Breast epithelium (tissue), 4 donors: ENCODE data around the gene MFSD1. TPM values are rescaled to one million over a fixed set of nuclear protein-coding genes. Genes with fewer than 3 reads are reported as not detected.
"Not testable (repeated sequence)": the region's sequence is repeated elsewhere in the genome, so short reads cannot be mapped to it uniquely, and the experiment has no call there.

ENCODE experiments used
- DNase-seq, 2 donors: peaks; one replicate each; pipeline ENCODE4 v3.0.0-alpha.2; 2019; ENCODE audit warnings: low spot score in 2 of 2
- H3K27ac ChIP-seq, 2 donors: fragments of 200-600 bp; sonication (generic) in 1 of 2; one replicate each; pipeline ENCODE4 v1.5.1; 2016 to 2019; ENCODE audit warnings: mild to moderate bottlenecking in 1 of 2
- H3K27me3 ChIP-seq, 2 donors: fragments of 200-600 bp; sonication (generic) in 1 of 2; one replicate each; pipeline versions ENCODE4 v1.5.1 to v1.6.0; 2017 to 2019; ENCODE audit warnings: control low read depth in 1 of 2, mild to moderate bottlenecking in 1 of 2
- H3K36me3 ChIP-seq: fragments of 200-600 bp; one replicate; pipeline ENCODE4 v1.5.1; 2019
- H3K4me1 ChIP-seq, 2 donors: fragments of 200-600 bp; sonication (generic); one replicate each; pipeline ENCODE4 v1.5.1; 2016 to 2019; ENCODE audit warnings: control low read depth in 1 of 2
- H3K4me3 ChIP-seq, 3 donors: fragments of 200-600 bp; sonication (generic); 1 replicate in 2 of 3; 2 replicates in 1 of 3; pipeline ENCODE4 v1.5.1; 2016 to 2019; ENCODE audit warnings: mild to moderate bottlenecking in 3 of 3, moderate library complexity in 2 of 3
- H3K9me3 ChIP-seq, 2 donors: fragments of 200-600 bp; sonication (generic) in 1 of 2; one replicate each; pipeline ENCODE4 v1.5.1; 2016 to 2019; ENCODE audit warnings: control low read depth in 1 of 2
- CTCF ChIP-seq, 3 donors: fragments of 450-650 bp; IDR thresholded peaks; one replicate each; pipeline ENCODE4 v1.5.1; 2016 to 2017; ENCODE audit warnings: antibody characterized with exemption in 3 of 3, mild to moderate bottlenecking in 3 of 3, moderate library complexity in 3 of 3
- POLR2A ChIP-seq: fragments of 450-650 bp; IDR thresholded peaks from one replicate; pipeline ENCODE4 v1.6.1; 2016; ENCODE audit warnings: antibody characterized with exemption, mild to moderate bottlenecking, moderate library complexity
- POLR2AphosphoS5 ChIP-seq, 3 donors: sonication (generic); formaldehyde crosslinking; IDR thresholded peaks; one replicate each; pipeline ENCODE4 v1.6.1; 2017; ENCODE audit warnings: antibody characterized with exemption in 3 of 3
- intact Hi-C: fragments of 100-400 bp; cut with DNase I; formaldehyde crosslinking; loops from one replicate; pipeline ENCODE4 v1.15.1; 2023; ENCODE audit warnings: low total_unique reads
- total RNA-seq, 3 donors: library from RNA; depleted of rRNA; stranded (reverse); fragments of >200 nt; gene quantifications; one replicate each; pipeline ENCODE4 v1.1.0, GENCODE V29; 2016

The MFSD1 gene
- total RNA-seq, 3 donors from 2014 or later, result 76.7 to 134 (median 125) TPM

DNA sequence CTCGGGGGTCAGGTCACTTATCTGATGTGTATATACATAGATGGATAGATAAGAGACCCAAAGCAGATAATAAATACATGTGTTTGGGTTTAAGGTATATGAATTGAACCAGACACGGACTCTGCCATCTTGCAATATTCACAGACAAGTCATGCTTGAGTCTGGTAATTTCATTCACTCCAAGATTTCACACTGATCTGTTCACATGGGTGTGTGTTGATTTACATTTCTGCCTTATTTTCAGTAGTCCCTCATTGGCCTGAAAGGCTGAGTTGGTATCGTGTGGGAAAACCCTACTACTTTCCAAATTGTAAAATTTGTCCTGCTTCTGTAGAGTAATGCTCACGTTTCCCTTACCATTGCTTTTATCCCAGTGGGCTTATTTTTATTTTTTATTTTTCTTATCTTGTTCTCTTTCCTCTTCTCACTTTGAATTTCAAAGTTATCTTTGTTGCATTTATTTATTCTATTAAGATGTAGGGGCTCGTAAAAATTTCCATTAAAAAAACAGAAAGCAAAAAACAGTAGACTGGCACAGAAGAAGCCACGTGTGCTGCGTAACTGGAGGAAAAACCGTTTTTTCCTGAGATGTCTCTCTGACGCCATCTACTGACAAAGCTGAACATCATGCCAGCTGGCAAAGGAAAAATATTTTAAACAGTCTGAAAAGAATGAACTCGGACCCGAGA lies 10.8 kb upstream of the MFSD1 start:
- intact Hi-C loops, result no loop called here
- no peaks in the 10 kb centered on the region for H3K36me3 ChIP-seq
- H3K4me3 ChIP-seq, result peak overlapping the region in 2 of 3 donors; percentile 23 to 28
- no peaks in the 10 kb centered on the region for H3K4me1 ChIP-seq
- no peak for DNase-seq
- peaks cover 0 to 4% of the 10 kb centered on the region in 2 donors for H3K9me3 ChIP-seq
- no peak overlapping the region for H3K27ac ChIP-seq
- no peaks in the 10 kb centered on the region for H3K27me3 ChIP-seq
- TF ChIP-seq CTCF (IDR thresholded peaks at IDR 0.05) (peak; percentile 62 to 76 (median 75)), POLR2A (no peak)

GRCh38 chr3:158791590-158791920 lies 10.3 kb upstream of the MFSD1 start:
- DNase-seq, H3K27ac ChIP-seq, H3K27me3 ChIP-seq, intact Hi-C loops, H3K4me3 ChIP-seq, H3K4me1 ChIP-seq, H3K9me3 ChIP-seq, H3K36me3 ChIP-seq: not testable (repeated sequence)

GRCh38 chr3:158792709-158793108 lies 9.1 kb upstream of the MFSD1 start:
- no peak overlapping the region for H3K27ac ChIP-seq
- no peak overlapping the region for H3K4me3 ChIP-seq
- no peak for DNase-seq
- H3K9me3 ChIP-seq, result no peaks in the 10 kb centered on the region
- no peaks in the 10 kb centered on the region for H3K36me3 ChIP-seq
- TF ChIP-seq POLR2A, result no peak
- no peak for TF ChIP-seq CTCF (IDR thresholded peaks at IDR 0.05)
- TF ChIP-seq POLR2AphosphoS5 (IDR thresholded peaks at IDR 0.05), result no peak
- H3K27me3 ChIP-seq, result no peaks in the 10 kb centered on the region
- intact Hi-C loops, result no loop called here
- H3K4me1 ChIP-seq, result no peaks in the 10 kb centered on the region

GRCh38 chr3:158794206-158794605 lies 7.6 kb upstream of the MFSD1 start:
- H3K27ac ChIP-seq, result no peak overlapping the region
- intact Hi-C loops, result no loop called here
- H3K4me1 ChIP-seq, result no peaks in the 10 kb centered on the region
- no peak overlapping the region for H3K4me3 ChIP-seq
- H3K27me3 ChIP-seq, result no peaks in the 10 kb centered on the region
- no peak for TF ChIP-seq CTCF (IDR thresholded peaks at IDR 0.05)
- TF ChIP-seq POLR2A, result no peak
- TF ChIP-seq POLR2AphosphoS5 (IDR thresholded peaks at IDR 0.05), result no peak
- H3K9me3 ChIP-seq, result no peaks in the 10 kb centered on the region
- no peak for DNase-seq
- H3K36me3 ChIP-seq, result no peaks in the 10 kb centered on the region

GRCh38 chr3:158794936-158795518 lies 6.8 kb upstream of the MFSD1 start:
- intact Hi-C loops, result no loop called here
- no peaks in the 10 kb centered on the region for H3K4me1 ChIP-seq
- no peaks in the 10 kb centered on the region for H3K9me3 ChIP-seq
- no peaks in the 10 kb centered on the region for H3K36me3 ChIP-seq
- no peak overlapping the region for H3K27ac ChIP-seq
- H3K4me3 ChIP-seq, result no peak overlapping the region
- DNase-seq, result no peak
- no peak for TF ChIP-seq POLR2AphosphoS5 (IDR thresholded peaks at IDR 0.05)
- TF ChIP-seq CTCF (IDR thresholded peaks at IDR 0.05), result peak; percentile 24 to 41 (median 32)
- no peak for TF ChIP-seq POLR2A
- no peaks in the 10 kb centered on the region for H3K27me3 ChIP-seq
